GM12878 (cell line): Measurements from ENCODE around the gene RASSF8. TPM values are rescaled to one million over a fixed set of nuclear protein-coding genes. Genes with fewer than 3 reads are reported as not detected.

Experiments used
- ATAC-seq: fragments of 200-7000 bp; cut with Tn5 transposase; 3 replicates; pipeline ENCODE4 v1.9.1; 2020; ENCODE audit warnings: mild to moderate bottlenecking, moderate library complexity
- BruUV-seq: library from RNA; stranded (reverse); fragments of 400-500 nt; replicated peaks from 2 replicates; lab custom pipeline; 2021; lab: Mats Ljungman, UMichigan
- CTCF ChIA-PET: fragments of 300-600 bp; sonication (Branson Sonifier 250); formaldehyde crosslinking; extraction: SDS; loops from one replicate; lab custom pipeline; 2021; ENCODE audit warnings: inconsistent platforms; lab: Yijun Ruan, JAX
- POLR2A ChIA-PET: fragments of 350-600 bp; formaldehyde crosslinking; extraction: SDS; loops from one replicate; lab custom pipeline; 2021; ENCODE audit warnings: inconsistent platforms; lab: Charles Lee
- RAD21 ChIA-PET: fragments of 300-600 bp; sonication (Branson Sonifier 250); formaldehyde crosslinking; loops from one replicate; lab custom pipeline; 2023; ENCODE audit warnings: antibody characterized with exemption; ENCODE audit not compliant: unreplicated experiment; lab: Charles Lee
- SMC1A ChIA-PET: fragments of 300-600 bp; sonication (Branson Sonifier 250); formaldehyde crosslinking; loops from one replicate; lab custom pipeline; 2023; ENCODE audit not compliant: unreplicated experiment, uncharacterized antibody; lab: Charles Lee
- DNase-seq: peaks from one replicate; pipeline ENCODE4 v3.0.0-alpha.2; 2011; ENCODE audit warnings: low read depth, low spot score
- FAIRE-seq: peaks from 3 replicates; lab custom pipeline; 2011; peaks lifted over from hg19 to GRCh38; lab: Jason Lieb, UNC
- H2AFZ ChIP-seq: 2 replicates; pipeline ENCODE4 v1.6.0; 2011; ENCODE audit warnings: low read depth, low read length, control low read depth; ENCODE audit not compliant: control insufficient read depth
- H3K27ac ChIP-seq: 2 replicates; pipeline ENCODE4 v1.5.1; 2011; ENCODE audit warnings: control low read depth; ENCODE audit not compliant: control insufficient read depth, insufficient read depth
- H3K27me3 ChIP-seq, 2 experiments: replicated peaks in 1 of 2; 2 replicates each; pipeline versions ENCODE4 v1.6.0 to v1.6.1; 2011; ENCODE audit warnings: low read length in 1 of 2; ENCODE audit not compliant: control insufficient read depth in 2 of 2, insufficient read depth in 2 of 2
- H3K36me3 ChIP-seq, 2 experiments: 2 replicates each; pipeline ENCODE4 v1.5.1; 2011; ENCODE audit warnings: low read length in 1 of 2; ENCODE audit not compliant: control insufficient read depth in 2 of 2, insufficient read depth in 2 of 2
- H3K4me1 ChIP-seq: 2 replicates; pipeline ENCODE4 v1.6.1; 2011; ENCODE audit warnings: mild to moderate bottlenecking, low read length, moderate library complexity, mixed read lengths; ENCODE audit not compliant: control insufficient read depth, insufficient read depth
- H3K4me2 ChIP-seq: 2 replicates; pipeline ENCODE4 v1.6.0; 2011; ENCODE audit warnings: control low read depth; ENCODE audit not compliant: control insufficient read depth, insufficient read depth
- H3K4me3 ChIP-seq: fragments of 200-600 bp; sonication (generic); 2 replicates; pipeline ENCODE4 v1.5.1; 2016
- H3K79me2 ChIP-seq: 2 replicates; pipeline ENCODE4 v1.6.0; 2011; ENCODE audit warnings: low read length; ENCODE audit not compliant: control insufficient read depth, insufficient read depth
- H3K9ac ChIP-seq: 2 replicates; pipeline ENCODE4 v1.8.0; 2011; ENCODE audit warnings: low read length, control low read depth, mixed read lengths; ENCODE audit not compliant: control insufficient read depth, insufficient read depth
- H3K9me3 ChIP-seq: replicated peaks from 3 replicates; pipeline ENCODE4 v1.5.1; 2011; ENCODE audit warnings: mild to moderate bottlenecking, low read length; ENCODE audit not compliant: control insufficient read depth, insufficient read depth
- H4K20me1 ChIP-seq: 2 replicates; pipeline ENCODE4 v1.6.0; 2011; ENCODE audit not compliant: control insufficient read depth, insufficient read depth
- ATF3 ChIP-seq: IDR thresholded peaks from 2 replicates; pipeline ENCODE4 v1.6.1; 2011; ENCODE audit warnings: low read depth, mild to moderate bottlenecking, low read length, moderate library complexity, borderline replicate concordance; ENCODE audit errors: extremely low read depth
- BMI1 ChIP-seq: fragments of 450-650 bp; IDR thresholded peaks from 2 replicates; pipeline ENCODE4 v1.6.1; 2016; ENCODE audit warnings: mild to moderate bottlenecking, moderate library complexity, borderline replicate concordance
- CBFB ChIP-seq: IDR thresholded peaks from 2 replicates; pipeline ENCODE4 v1.6.1; 2016; ENCODE audit warnings: antibody characterized with exemption, low read depth
- CEBPZ ChIP-seq: fragments of 150-350 bp; IDR thresholded peaks from 2 replicates; pipeline ENCODE4 v1.6.1; 2016; ENCODE audit warnings: low read depth, low read length
- DPF2 ChIP-seq: fragments of 450-650 bp; IDR thresholded peaks from 2 replicates; pipeline ENCODE4 v1.6.1; 2017; ENCODE audit warnings: mild to moderate bottlenecking
- EGR1 ChIP-seq, 2 experiments: IDR thresholded peaks; 1 replicate in 1 of 2; 2 replicates in 1 of 2; pipeline ENCODE4 v1.6.1; 2011 to 2012; ENCODE audit warnings: low read depth in 2 of 2, low read length in 2 of 2, borderline replicate concordance in 1 of 2, mild to moderate bottlenecking in 1 of 2, moderate library complexity in 1 of 2
- IRF3 ChIP-seq: fragments of 450-650 bp; IDR thresholded peaks from 2 replicates; pipeline ENCODE4 v1.6.1; 2014; ENCODE audit warnings: mild to moderate bottlenecking
- IRF5 ChIP-seq: fragments of 450-650 bp; IDR thresholded peaks from 2 replicates; pipeline ENCODE4 v1.6.1; 2017; ENCODE audit warnings: borderline replicate concordance
- JUNB ChIP-seq: IDR thresholded peaks from 2 replicates; pipeline ENCODE4 v1.6.1; 2016; ENCODE audit warnings: antibody characterized with exemption, mild to moderate bottlenecking
- MYB ChIP-seq: fragments of 150-350 bp; IDR thresholded peaks from 2 replicates; pipeline ENCODE4 v1.6.1; 2014; ENCODE audit warnings: mild to moderate bottlenecking, low read depth, low read length, borderline replicate concordance
- NFIC ChIP-seq: IDR thresholded peaks from 2 replicates; pipeline ENCODE4 v1.6.1; 2012; ENCODE audit warnings: low read depth, mild to moderate bottlenecking, inconsistent platforms, low read length, moderate library complexity
- RAD21 ChIP-seq: IDR thresholded peaks from 2 replicates; pipeline ENCODE4 v1.6.1; 2011; ENCODE audit warnings: mild to moderate bottlenecking, low read depth, low read length, moderate library complexity; ENCODE audit not compliant: insufficient read depth
- RFX5 ChIP-seq: IDR thresholded peaks from 2 replicates; pipeline ENCODE4 v1.6.1; 2011; ENCODE audit warnings: low read depth, low read length, improper control_type of control experiment
- SMAD5 ChIP-seq: IDR thresholded peaks from 2 replicates; pipeline ENCODE4 v1.6.1; 2016; ENCODE audit warnings: antibody characterized with exemption, low read depth
- SUPT20H ChIP-seq: IDR thresholded peaks from 2 replicates; pipeline ENCODE4 v1.6.1; 2011; ENCODE audit warnings: low read depth, mild to moderate bottlenecking, low read length, moderate library complexity, borderline replicate concordance; ENCODE audit not compliant: control insufficient read depth
- SUZ12 ChIP-seq: fragments of 200-600 bp; sonication (generic); IDR thresholded peaks from one replicate; pipeline ENCODE4 v1.6.1; 2018; ENCODE audit warnings: antibody characterized with exemption, mild to moderate bottlenecking; ENCODE audit not compliant: unreplicated experiment
- WGBS: methylation state at CpG from one replicate; pipeline ENCODE4 v1.1.6; 2016; ENCODE audit warnings: low lambda C conversion rate; ENCODE audit not compliant: insufficient replicate concordance, insufficient coverage; ENCODE audit errors: missing lambda C conversion rate; 5-methylcytosine and 5-hydroxymethylcytosine counted together
- in situ Hi-C: fragments of 300-500 bp; cut with MboI; formaldehyde crosslinking; loops from 9 replicates; pipeline ENCODE4 v1.14.3; 2018; ENCODE audit warnings: mixed read lengths
- intact Hi-C: fragments of 100-400 bp; cut with micrococcal nuclease; formaldehyde crosslinking; loops from one replicate; pipeline ENCODE4 v1.14.2; 2022; ENCODE audit not compliant: unreplicated experiment
- polyA plus RNA-seq, 11 experiments: library from polyadenylated mRNA; depleted of rRNA in 4 of 11; unstranded in 6 of 11; stranded (reverse) in 5 of 11; fragments of >200 nt; fragmentation: Nextera tagmentation in 4 of 11; fragmentation: Illumina TruSeq in 1 of 11; extraction: Ambion mirVana in 4 of 11; extraction: Trizol in 1 of 11; gene quantifications; 1 replicate in 1 of 11; 2 replicates in 10 of 11; pipeline versions ENCODE4 v1.2.1 to v1.2.3, GENCODE V29; 2011 to 2016; ENCODE audit warnings: inconsistent platforms in 2 of 11, missing spikeins in 2 of 11, low read depth in 1 of 11
- total RNA-seq, 4 experiments: library from RNA; depleted of rRNA in 3 of 4; stranded (reverse); fragments of >200 nt in 3 of 4; fragmentation: Illumina TruSeq in 1 of 4; extraction: Trizol in 1 of 4; gene quantifications; 2 replicates each; pipeline versions ENCODE4 v1.2.1 to v1.2.3, GENCODE V29; 2013 to 2021

Gene RASSF8
- total and polyA plus RNA-seq, 10 of the 15 experiments (the other 5 are each of a cell fraction or from before 2014, with no cell fraction given), result 0.06 to 0.18 (median 0.08) TPM; not detected in 6

- no peak for ATAC-seq
- no peak overlapping the region for H2AFZ ChIP-seq
- intact Hi-C loops, result loop anchor here (2.0 kb wide), 1 partner anchor 352 kb away; no protein-coding TSS in a partner anchor
- no peak overlapping the region for H3K27ac ChIP-seq
- DNase-seq, result no peak
- no peaks in the 10 kb centered on the region for H3K79me2 ChIP-seq
- RAD21 ChIA-PET, result interaction anchor here (0.6 to 2.6 kb wide), 30 partner anchors 10 to 887 kb away, joined by 3 to 24 read pairs (median 5); partner anchors contain the start of gene SSPN
- SMC1A ChIA-PET, result interaction anchor here (0.8 to 8.3 kb wide), 45 partner anchors 9 to 685 kb away, joined by 3 to 91 read pairs (median 6); partner anchors contain the start of gene SSPN
- CTCF ChIA-PET, result interaction anchor here (0.7 to 7.8 kb wide), 48 partner anchors 9 to 897 kb away, joined by 3 to 74 read pairs (median 5); no protein-coding TSS in a partner anchor
- H3K4me2 ChIP-seq, result no peak overlapping the region
- no peak overlapping the region for H3K4me3 ChIP-seq
- H3K4me1 ChIP-seq, result peaks cover 30% of the 10 kb centered on the region
- H3K36me3 ChIP-seq, result no peaks in the 10 kb centered on the region
- BruUV-seq, result no TSS peak
- POLR2A ChIA-PET, result interaction anchor here (1.0 to 1.9 kb wide), 2 partner anchors 38 to 180 kb away, joined by 3 to 11 read pairs; no protein-coding TSS in a partner anchor
- FAIRE-seq, result no peak
- H3K9ac ChIP-seq, result no peak overlapping the region
- H3K27me3 ChIP-seq, result peaks cover 3 to 18% of the 10 kb centered on the region in 2 experiments
- WGBS, result 2% methylated on average over 4 of the region's 4 CpGs
- H3K9me3 ChIP-seq, result no peaks in the 10 kb centered on the region; the same call in 2 of the 3 replicates
- in situ Hi-C loops, result loop anchor here (25.0 kb wide), 1 partner anchor 519 kb away; no protein-coding TSS in a partner anchor
- H4K20me1 ChIP-seq, result no peaks in the 10 kb centered on the region
- TF ChIP-seq IRF3 (no peak), EGR1 (IDR thresholded peaks at IDR 0.05; ENCODE audit: borderline replicate concordance in 1 of 2, low read depth in 2 of 2, low read length in 2 of 2) (no peak), SUZ12 (no peak), NFIC (no peak), CEBPZ (no peak), SMAD5 (no peak), IRF5 (no peak), BMI1 (no peak; the same call in 1 of the 2 replicates), RFX5 (no peak), MYB (no peak), ATF3 (no peak), JUNB (no peak), SUPT20H (no peak), RAD21 (no peak), CBFB (no peak), DPF2 (no peak)
These were observed 159.8 kb downstream of the RASSF8 start for GRCh38 chr12:26118308-26118707.
